Nephron progenitor cell (in vitro differentiated cells): ENCODE measurements around the gene ADGRV1.

Source experiments
- DNase-seq: peaks from one replicate; pipeline ENCODE4 v3.0.0; 2021
- H3K27ac Mint-ChIP-seq: 2 replicates; pipeline ENCODE4 v1.8.0; 2021; ENCODE audit warnings: mild to moderate bottlenecking, moderate library complexity, mixed read lengths
- H3K27me3 Mint-ChIP-seq: 2 replicates; pipeline ENCODE4 v1.8.0; 2021; ENCODE audit warnings: mild to moderate bottlenecking, low read depth, mixed read lengths; ENCODE audit not compliant: poor library complexity
- H3K36me3 Mint-ChIP-seq: 2 replicates; pipeline ENCODE4 v1.8.0; 2021; ENCODE audit warnings: low read depth, mixed read lengths
- H3K4me1 Mint-ChIP-seq: 2 replicates; pipeline ENCODE4 v1.8.0; 2021; ENCODE audit warnings: mixed read lengths
- H3K4me3 Mint-ChIP-seq: 2 replicates; pipeline ENCODE4 v1.8.0; 2021; ENCODE audit warnings: mild to moderate bottlenecking, moderate library complexity, mixed read lengths
- H3K9me3 Mint-ChIP-seq: 2 replicates; pipeline ENCODE4 v1.8.0; 2021; ENCODE audit warnings: mild to moderate bottlenecking, moderate library complexity, mixed read lengths
- CTCF ChIP-seq: fragments of 200-600 bp; sonication (generic); IDR thresholded peaks from 2 replicates; pipeline ENCODE4 v1.5.0; 2021; ENCODE audit warnings: antibody characterized with exemption

The ADGRV1 gene

GRCh38 chr5:90888511-90889324 lies 330.1 kb downstream of the ADGRV1 start:
- H3K27ac Mint-ChIP-seq: no peak overlapping the region
- H3K4me1 Mint-ChIP-seq: peaks cover 4% of the 10 kb centered on the region
- H3K36me3 Mint-ChIP-seq: no peaks in the 10 kb centered on the region
- no peaks in the 10 kb centered on the region for H3K9me3 Mint-ChIP-seq
- no peak for DNase-seq
- no peaks in the 10 kb centered on the region for H3K27me3 Mint-ChIP-seq
- TF ChIP-seq CTCF: no peak
- H3K4me3 Mint-ChIP-seq: no peak overlapping the region

GRCh38 chr5:90889325-90889600 lies 330.7 kb downstream of the ADGRV1 start:
- Mint-ChIP-seq H3K27me3 (no peaks in the 10 kb centered on the region), H3K9me3 (no peaks in the 10 kb centered on the region), H3K27ac (no peak overlapping the region), H3K36me3 (no peaks in the 10 kb centered on the region), H3K4me1 (no peaks in the 10 kb centered on the region), H3K4me3 (no peak overlapping the region)
- DNase-seq: no peak
- TF ChIP-seq CTCF: no peak

- Mint-ChIP-seq H3K27me3 (no peaks in the 10 kb centered on the region), H3K36me3 (no peaks in the 10 kb centered on the region), H3K9me3 (no peaks in the 10 kb centered on the region), H3K27ac (no peak overlapping the region), H3K4me3 (no peak overlapping the region), H3K4me1 (no peaks in the 10 kb centered on the region)
- no peak for TF ChIP-seq CTCF
- DNase-seq: no peak
Observed at GRCh38 chr5:90890180-90890579, 331.6 kb downstream of the ADGRV1 start.

- Mint-ChIP-seq H3K36me3 (no peaks in the 10 kb centered on the region), H3K9me3 (no peaks in the 10 kb centered on the region), H3K27me3 (no peaks in the 10 kb centered on the region), H3K4me3 (no peak overlapping the region), H3K4me1 (no peaks in the 10 kb centered on the region), H3K27ac (peak overlapping the region; percentile 17)
- DNase-seq: no peak
- TF ChIP-seq CTCF: no peak
Observed at GRCh38 chr5:90894866-90895420, 336.3 kb downstream of the ADGRV1 start.

- Mint-ChIP-seq H3K36me3 (no peaks in the 10 kb centered on the region), H3K4me1 (no peaks in the 10 kb centered on the region), H3K9me3 (no peaks in the 10 kb centered on the region), H3K4me3 (no peak overlapping the region), H3K27ac (no peak overlapping the region), H3K27me3 (no peaks in the 10 kb centered on the region)
- no peak for DNase-seq
- no peak for TF ChIP-seq CTCF
Observed at GRCh38 chr5:90897618-90898017, 339.0 kb downstream of the ADGRV1 start.
